Measurements from ENCODE around the gene BRICD5.

BRICD5 gene

GRCh38 chr16:2237102-2237482, 26.4 kb upstream of the BRICD5 start:
- DNase-seq, result no peak

GRCh38 chr16:2236337-2237101, 25.9 kb upstream of the BRICD5 start, which contains the start of gene DNASE1L2:
TSS of gene DNASE1L2 (plus strand) at chr16:2236444. CDS start at chr16:2236817, 373 bp downstream.
- DNase-seq, result no peak

- no peak for DNase-seq
These were observed 25.2 kb upstream of the BRICD5 start for GRCh38 chr16:2235695-2236336.

- no peak for DNase-seq
These were observed 24.6 kb upstream of the BRICD5 start for GRCh38 chr16:2235234-2235651.

GRCh38 chr16:2234813-2235170, 24.1 kb upstream of the BRICD5 start:
- no peak for DNase-seq

- no peak for DNase-seq
These were observed 23.5 kb upstream of the BRICD5 start for GRCh38 chr16:2233872-2234812.

GRCh38 chr16:2233046-2233775, 22.5 kb upstream of the BRICD5 start:
- no peak for DNase-seq

- DNase-seq, result no peak
These were observed 21.7 kb upstream of the BRICD5 start for GRCh38 chr16:2232094-2232990.

- DNase-seq, result no peak
These were observed 20.6 kb upstream of the BRICD5 start for GRCh38 chr16:2231016-2231931.

GRCh38 chr16:2230376-2230775, 19.7 kb upstream of the BRICD5 start:
- no peak for DNase-seq

GRCh38 chr16:2229632-2230250, 19.1 kb upstream of the BRICD5 start:
- DNase-seq, result no peak

GRCh38 chr16:2229091-2229490, 18.4 kb upstream of the BRICD5 start:
- DNase-seq, result no peak

GRCh38 chr16:2228161-2228824, 17.6 kb upstream of the BRICD5 start:
- no peak for DNase-seq

GRCh38 chr16:2226918-2227317, 16.3 kb upstream of the BRICD5 start:
- DNase-seq, result no peak

GRCh38 chr16:2226245-2226793, 15.7 kb upstream of the BRICD5 start:
- DNase-seq, result no peak

GRCh38 chr16:2223942-2224486, 13.4 kb upstream of the BRICD5 start:
- DNase-seq, result no peak

- peak; percentile 98 for DNase-seq
These were observed 12.7 kb upstream of the BRICD5 start, which contains the start of gene E4F1 for GRCh38 chr16:2223221-2223941. TSS of gene E4F1 (plus strand) at chr16:2223591. CDS start at chr16:2223614, 23 bp downstream.

GRCh38 chr16:2216330-2216729, 5.7 kb upstream of the BRICD5 start:
- no peak for DNase-seq
